GM13977 (cell line): ENCODE results near the gene MAD1L1.

Experiments used
- DNase-seq: peaks from one replicate; pipeline ENCODE4 v3.0.0; 2012; ENCODE audit warnings: low spot score
- in situ Hi-C: fragments of 300-500 bp; cut with MboI; formaldehyde crosslinking; loops from one replicate; pipeline ENCODE4 v1.12.0; 2022; ENCODE audit warnings: low sequenced_read_pairs, low pct_unique_long_range_greater_than_20kb, mixed read lengths, inconsistent platforms; ENCODE audit not compliant: unreplicated experiment
- TF ChIP-seq, protein P1 (sequence below): IDR thresholded peaks from 2 replicates; pipeline ENCODE4 v1.5.1; 2012; ENCODE audit warnings: mild to moderate bottlenecking, control low read depth; ENCODE audit not compliant: insufficient read depth; ENCODE audit errors: extremely low read depth, missing control alignments

MAD1L1 gene

GRCh38 chr7:1857487-1858421, 375.0 kb downstream of the MAD1L1 start:
- DNase-seq, result no peak
- in situ Hi-C loops, result no loop called here
- TF ChIP-seq, protein P1, sequence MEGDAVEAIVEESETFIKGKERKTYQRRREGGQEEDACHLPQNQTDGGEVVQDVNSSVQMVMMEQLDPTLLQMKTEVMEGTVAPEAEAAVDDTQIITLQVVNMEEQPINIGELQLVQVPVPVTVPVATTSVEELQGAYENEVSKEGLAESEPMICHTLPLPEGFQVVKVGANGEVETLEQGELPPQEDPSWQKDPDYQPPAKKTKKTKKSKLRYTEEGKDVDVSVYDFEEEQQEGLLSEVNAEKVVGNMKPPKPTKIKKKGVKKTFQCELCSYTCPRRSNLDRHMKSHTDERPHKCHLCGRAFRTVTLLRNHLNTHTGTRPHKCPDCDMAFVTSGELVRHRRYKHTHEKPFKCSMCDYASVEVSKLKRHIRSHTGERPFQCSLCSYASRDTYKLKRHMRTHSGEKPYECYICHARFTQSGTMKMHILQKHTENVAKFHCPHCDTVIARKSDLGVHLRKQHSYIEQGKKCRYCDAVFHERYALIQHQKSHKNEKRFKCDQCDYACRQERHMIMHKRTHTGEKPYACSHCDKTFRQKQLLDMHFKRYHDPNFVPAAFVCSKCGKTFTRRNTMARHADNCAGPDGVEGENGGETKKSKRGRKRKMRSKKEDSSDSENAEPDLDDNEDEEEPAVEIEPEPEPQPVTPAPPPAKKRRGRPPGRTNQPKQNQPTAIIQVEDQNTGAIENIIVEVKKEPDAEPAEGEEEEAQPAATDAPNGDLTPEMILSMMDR, result no peak

DNA sequence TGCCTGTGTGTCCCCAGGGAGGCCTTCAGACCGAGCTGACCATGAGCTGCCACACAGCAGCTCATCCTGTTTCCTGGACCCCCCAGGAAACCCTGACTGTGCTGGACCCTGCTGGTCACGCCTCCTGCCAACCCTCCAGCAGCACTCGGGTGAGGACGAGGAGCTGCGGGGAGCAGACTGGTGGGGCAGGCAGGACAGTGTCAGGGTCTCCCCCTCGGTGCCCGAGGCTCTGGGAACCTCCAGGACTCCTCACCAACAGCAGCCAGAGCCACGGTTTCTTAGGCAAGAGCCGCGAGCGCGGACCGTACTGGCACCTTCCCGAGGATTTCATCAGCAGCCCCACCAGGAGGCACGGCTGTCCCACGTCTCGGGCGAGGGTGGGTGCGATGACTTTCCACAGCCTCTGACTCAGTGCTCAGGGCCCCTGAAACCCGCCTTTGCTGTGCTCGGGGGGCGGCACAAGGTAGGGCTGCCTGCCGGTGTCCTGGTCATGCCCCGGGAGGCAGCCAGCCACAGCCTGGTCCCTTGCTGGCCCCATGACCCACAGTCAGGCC, 375.8 kb downstream of the MAD1L1 start:
- TF ChIP-seq, protein P1, result no peak
- DNase-seq, result no peak
- in situ Hi-C loops, result no loop called here

DNA sequence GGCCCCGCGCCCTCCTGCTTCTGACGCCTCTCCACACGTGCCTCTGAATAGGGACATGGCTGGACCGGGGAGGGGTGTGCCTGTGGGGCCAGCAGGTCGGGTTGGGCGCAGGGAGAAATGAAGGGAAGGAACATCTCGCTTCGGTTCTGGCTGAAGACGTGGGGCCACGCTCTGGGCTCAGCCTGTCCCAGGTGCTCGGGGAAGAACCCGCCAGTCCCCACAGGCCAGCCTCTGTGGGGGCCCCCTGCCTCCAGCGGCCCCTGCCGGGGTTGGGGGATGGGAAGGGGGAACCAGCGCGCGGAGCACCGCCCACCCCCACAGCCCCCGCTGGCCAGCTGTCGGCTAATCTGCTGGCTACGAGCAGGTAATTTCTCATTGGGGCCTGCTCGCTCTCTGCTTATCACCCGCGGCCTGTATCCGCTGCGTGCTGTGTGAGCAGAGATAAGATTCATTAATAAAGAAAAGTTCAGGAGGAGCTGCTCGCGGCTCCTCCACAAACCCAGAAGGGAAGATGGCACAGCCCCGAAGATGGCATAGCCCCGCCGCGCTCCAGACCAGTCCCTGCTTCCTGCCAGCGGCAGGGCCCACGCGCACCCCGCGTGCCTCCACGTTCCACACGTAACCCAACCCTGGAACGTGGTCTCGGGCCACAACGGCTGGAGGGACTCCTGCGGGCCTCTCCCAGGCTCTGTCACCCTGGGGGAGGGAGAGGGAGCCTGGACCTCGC, 376.4 kb downstream of the MAD1L1 start:
- TF ChIP-seq, protein P1, result no peak
- DNase-seq, result no peak
- in situ Hi-C loops, result no loop called here

DNA sequence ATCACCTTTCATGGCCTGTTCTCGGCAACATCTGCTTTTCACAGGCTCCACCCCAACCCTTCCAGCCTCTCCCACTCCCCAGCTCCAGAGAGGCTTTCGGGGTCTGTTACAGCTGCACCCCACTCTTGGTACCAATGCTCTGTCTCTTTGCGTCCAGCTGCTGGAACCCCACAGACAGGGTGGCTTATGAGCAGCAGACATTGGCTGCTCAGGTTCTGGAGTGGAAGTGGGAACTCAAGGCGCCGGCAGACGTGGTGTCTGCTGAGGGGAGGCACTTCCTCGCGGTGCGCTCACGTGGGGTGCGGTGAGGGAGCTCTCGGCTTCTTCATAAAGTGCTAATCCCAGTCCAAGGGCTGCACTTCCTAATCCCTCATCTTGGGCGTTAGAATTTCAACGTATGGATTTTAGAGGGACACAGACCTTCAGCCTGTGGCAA, 377.0 kb downstream of the MAD1L1 start:
- in situ Hi-C loops, result no loop called here
- TF ChIP-seq, protein P1, result no peak
- DNase-seq, result no peak

GRCh38 chr7:1854866-1855724, 377.6 kb downstream of the MAD1L1 start:
- in situ Hi-C loops, result no loop called here
- TF ChIP-seq, protein P1, result no peak
- no peak for DNase-seq
